ENCODE results near the gene TRAPPC5. TPM values are rescaled to one million over a fixed set of nuclear protein-coding genes. Genes with fewer than 3 reads are reported as not detected.

TRAPPC5 gene
- total and polyA plus RNA-seq, 2 experiments from 2014 or later: 78.3 to 252 TPM

DNA sequence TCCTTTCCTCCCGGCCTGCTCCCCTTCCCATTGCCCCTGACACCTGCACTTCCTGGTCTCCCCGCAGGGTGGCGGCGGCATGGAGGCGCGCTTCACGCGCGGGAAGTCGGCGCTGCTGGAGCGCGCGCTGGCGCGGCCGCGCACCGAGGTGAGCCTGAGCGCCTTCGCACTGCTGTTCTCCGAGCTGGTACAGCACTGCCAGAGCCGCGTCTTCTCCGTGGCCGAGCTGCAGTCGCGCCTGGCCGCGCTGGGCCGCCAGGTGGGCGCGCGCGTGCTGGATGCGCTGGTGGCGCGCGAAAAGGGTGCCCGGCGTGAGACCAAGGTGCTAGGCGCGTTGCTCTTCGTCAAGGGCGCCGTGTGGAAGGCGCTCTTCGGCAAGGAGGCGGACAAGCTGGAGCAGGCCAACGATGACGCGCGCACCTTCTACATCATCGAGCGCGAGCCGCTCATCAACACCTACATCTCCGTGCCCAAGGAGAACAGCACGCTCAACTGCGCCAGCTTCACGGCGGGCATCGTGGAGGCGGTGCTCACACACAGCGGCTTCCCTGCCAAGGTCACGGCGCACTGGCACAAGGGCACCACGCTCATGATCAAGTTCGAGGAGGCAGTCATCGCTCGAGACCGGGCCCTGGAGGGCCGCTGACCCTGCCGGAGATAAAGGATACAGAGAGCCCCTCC, 1.7 kb downstream of the TRAPPC5 start:
- ATAC-seq: peak; percentile 55
- peak; percentile 83 for DNase-seq (ENCODE audit: low spot score)
- H4K20me1 ChIP-seq (replicated peaks; ENCODE audit: insufficient read depth): peaks cover 8% of the 10 kb centered on the region
- H2AFZ ChIP-seq: no peak overlapping the region; the same call in 1 of the 2 replicates
- no peak for TF ChIP-seq ZNF331 (CRISPR knock-in tag; IDR thresholded peaks at IDR 0.05; ENCODE audit: low read depth)
- TF ChIP-seq ZNF114 (CRISPR knock-in tag; IDR thresholded peaks at IDR 0.05): no peak
- TF ChIP-seq, protein P1, sequence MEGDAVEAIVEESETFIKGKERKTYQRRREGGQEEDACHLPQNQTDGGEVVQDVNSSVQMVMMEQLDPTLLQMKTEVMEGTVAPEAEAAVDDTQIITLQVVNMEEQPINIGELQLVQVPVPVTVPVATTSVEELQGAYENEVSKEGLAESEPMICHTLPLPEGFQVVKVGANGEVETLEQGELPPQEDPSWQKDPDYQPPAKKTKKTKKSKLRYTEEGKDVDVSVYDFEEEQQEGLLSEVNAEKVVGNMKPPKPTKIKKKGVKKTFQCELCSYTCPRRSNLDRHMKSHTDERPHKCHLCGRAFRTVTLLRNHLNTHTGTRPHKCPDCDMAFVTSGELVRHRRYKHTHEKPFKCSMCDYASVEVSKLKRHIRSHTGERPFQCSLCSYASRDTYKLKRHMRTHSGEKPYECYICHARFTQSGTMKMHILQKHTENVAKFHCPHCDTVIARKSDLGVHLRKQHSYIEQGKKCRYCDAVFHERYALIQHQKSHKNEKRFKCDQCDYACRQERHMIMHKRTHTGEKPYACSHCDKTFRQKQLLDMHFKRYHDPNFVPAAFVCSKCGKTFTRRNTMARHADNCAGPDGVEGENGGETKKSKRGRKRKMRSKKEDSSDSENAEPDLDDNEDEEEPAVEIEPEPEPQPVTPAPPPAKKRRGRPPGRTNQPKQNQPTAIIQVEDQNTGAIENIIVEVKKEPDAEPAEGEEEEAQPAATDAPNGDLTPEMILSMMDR (conservative IDR thresholded peaks at IDR 0.05; ENCODE audit: low read depth in 2 of 2): peak; percentile 60 to 71
- no peak for TF ChIP-seq EZH2phosphoT487 (IDR thresholded peaks at IDR 0.05; ENCODE audit: unreplicated experiment)
- no peak for TF ChIP-seq JUNB (IDR thresholded peaks at IDR 0.05; ENCODE audit: unreplicated experiment)
- TF ChIP-seq CREB1 (CRISPR knock-in tag; IDR thresholded peaks at IDR 0.05; ENCODE audit: low read depth): no peak
- no peak for TF ChIP-seq NANOG (IDR thresholded peaks at IDR 0.05; ENCODE audit: borderline replicate concordance)
- TF ChIP-seq, protein P2, sequence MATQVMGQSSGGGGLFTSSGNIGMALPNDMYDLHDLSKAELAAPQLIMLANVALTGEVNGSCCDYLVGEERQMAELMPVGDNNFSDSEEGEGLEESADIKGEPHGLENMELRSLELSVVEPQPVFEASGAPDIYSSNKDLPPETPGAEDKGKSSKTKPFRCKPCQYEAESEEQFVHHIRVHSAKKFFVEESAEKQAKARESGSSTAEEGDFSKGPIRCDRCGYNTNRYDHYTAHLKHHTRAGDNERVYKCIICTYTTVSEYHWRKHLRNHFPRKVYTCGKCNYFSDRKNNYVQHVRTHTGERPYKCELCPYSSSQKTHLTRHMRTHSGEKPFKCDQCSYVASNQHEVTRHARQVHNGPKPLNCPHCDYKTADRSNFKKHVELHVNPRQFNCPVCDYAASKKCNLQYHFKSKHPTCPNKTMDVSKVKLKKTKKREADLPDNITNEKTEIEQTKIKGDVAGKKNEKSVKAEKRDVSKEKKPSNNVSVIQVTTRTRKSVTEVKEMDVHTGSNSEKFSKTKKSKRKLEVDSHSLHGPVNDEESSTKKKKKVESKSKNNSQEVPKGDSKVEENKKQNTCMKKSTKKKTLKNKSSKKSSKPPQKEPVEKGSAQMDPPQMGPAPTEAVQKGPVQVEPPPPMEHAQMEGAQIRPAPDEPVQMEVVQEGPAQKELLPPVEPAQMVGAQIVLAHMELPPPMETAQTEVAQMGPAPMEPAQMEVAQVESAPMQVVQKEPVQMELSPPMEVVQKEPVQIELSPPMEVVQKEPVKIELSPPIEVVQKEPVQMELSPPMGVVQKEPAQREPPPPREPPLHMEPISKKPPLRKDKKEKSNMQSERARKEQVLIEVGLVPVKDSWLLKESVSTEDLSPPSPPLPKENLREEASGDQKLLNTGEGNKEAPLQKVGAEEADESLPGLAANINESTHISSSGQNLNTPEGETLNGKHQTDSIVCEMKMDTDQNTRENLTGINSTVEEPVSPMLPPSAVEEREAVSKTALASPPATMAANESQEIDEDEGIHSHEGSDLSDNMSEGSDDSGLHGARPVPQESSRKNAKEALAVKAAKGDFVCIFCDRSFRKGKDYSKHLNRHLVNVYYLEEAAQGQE (IDR thresholded peaks at IDR 0.05; ENCODE audit: unreplicated experiment): no peak
- TF ChIP-seq, protein P3, sequence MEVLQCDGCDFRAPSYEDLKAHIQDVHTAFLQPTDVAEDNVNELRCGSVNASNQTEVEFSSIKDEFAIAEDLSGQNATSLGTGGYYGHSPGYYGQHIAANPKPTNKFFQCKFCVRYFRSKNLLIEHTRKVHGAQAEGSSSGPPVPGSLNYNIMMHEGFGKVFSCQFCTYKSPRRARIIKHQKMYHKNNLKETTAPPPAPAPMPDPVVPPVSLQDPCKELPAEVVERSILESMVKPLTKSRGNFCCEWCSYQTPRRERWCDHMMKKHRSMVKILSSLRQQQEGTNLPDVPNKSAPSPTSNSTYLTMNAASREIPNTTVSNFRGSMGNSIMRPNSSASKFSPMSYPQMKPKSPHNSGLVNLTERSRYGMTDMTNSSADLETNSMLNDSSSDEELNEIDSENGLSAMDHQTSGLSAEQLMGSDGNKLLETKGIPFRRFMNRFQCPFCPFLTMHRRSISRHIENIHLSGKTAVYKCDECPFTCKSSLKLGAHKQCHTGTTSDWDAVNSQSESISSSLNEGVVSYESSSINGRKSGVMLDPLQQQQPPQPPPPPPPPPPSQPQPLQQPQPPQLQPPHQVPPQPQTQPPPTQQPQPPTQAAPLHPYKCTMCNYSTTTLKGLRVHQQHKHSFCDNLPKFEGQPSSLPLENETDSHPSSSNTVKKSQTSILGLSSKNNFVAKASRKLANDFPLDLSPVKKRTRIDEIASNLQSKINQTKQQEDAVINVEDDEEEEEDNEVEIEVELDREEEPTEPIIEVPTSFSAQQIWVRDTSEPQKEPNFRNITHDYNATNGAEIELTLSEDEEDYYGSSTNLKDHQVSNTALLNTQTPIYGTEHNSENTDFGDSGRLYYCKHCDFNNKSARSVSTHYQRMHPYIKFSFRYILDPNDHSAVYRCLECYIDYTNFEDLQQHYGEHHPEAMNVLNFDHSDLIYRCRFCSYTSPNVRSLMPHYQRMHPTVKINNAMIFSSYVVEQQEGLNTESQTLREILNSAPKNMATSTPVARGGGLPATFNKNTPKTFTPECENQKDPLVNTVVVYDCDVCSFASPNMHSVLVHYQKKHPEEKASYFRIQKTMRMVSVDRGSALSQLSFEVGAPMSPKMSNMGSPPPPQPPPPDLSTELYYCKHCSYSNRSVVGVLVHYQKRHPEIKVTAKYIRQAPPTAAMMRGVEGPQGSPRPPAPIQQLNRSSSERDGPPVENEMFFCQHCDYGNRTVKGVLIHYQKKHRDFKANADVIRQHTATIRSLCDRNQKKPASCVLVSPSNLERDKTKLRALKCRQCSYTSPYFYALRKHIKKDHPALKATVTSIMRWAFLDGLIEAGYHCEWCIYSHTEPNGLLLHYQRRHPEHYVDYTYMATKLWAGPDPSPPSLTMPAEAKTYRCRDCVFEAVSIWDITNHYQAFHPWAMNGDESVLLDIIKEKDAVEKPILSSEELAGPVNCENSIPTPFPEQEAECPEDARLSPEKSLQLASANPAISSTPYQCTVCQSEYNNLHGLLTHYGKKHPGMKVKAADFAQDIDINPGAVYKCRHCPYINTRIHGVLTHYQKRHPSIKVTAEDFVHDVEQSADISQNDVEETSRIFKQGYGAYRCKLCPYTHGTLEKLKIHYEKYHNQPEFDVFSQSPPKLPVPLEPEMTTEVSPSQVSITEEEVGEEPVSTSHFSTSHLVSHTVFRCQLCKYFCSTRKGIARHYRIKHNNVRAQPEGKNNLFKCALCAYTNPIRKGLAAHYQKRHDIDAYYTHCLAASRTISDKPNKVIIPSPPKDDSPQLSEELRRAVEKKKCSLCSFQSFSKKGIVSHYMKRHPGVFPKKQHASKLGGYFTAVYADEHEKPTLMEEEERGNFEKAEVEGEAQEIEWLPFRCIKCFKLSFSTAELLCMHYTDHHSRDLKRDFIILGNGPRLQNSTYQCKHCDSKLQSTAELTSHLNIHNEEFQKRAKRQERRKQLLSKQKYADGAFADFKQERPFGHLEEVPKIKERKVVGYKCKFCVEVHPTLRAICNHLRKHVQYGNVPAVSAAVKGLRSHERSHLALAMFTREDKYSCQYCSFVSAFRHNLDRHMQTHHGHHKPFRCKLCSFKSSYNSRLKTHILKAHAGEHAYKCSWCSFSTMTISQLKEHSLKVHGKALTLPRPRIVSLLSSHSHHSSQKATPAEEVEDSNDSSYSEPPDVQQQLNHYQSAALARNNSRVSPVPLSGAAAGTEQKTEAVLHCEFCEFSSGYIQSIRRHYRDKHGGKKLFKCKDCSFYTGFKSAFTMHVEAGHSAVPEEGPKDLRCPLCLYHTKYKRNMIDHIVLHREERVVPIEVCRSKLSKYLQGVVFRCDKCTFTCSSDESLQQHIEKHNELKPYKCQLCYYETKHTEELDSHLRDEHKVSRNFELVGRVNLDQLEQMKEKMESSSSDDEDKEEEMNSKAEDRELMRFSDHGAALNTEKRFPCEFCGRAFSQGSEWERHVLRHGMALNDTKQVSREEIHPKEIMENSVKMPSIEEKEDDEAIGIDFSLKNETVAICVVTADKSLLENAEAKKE (CRISPR knock-in tag; IDR thresholded peaks at IDR 0.05): no peak
- H3F3A ChIP-seq (replicated peaks; ENCODE audit: low read depth): 0 out of 2 replicates have a peak, but pooled peaks cover 3% of the 10 kb centered on the region
- Mint-ChIP-seq H3K36me3 (ENCODE audit: low read depth) (peaks cover 31% of the 10 kb centered on the region), H3K27me3 (ENCODE audit: insufficient read depth, low read depth, poor library complexity) (peaks cover 32% of the 10 kb centered on the region), H3K4me3 (peak overlapping the region; percentile 83), H3K9me3 (no peaks in the 10 kb centered on the region), H3K4me1 (peaks cover 4% of the 10 kb centered on the region; the same call in 2 of the 3 replicates), H3K27ac (peak overlapping the region; percentile 49; the same call in 1 of the 2 replicates)
- no peaks in the 10 kb centered on the region; the same call in 1 of the 2 replicates for H3K27me3 ChIP-seq (ENCODE audit: insufficient read depth)
- H3K79me2 ChIP-seq (replicated peaks; ENCODE audit: insufficient read depth): 0 out of 2 replicates have a peak, but pooled peaks cover 3% of the 10 kb centered on the region
- no peaks in the 10 kb centered on the region; the same call in 1 of the 2 replicates for H3K36me3 ChIP-seq (ENCODE audit: insufficient read depth)
- no peaks in the 10 kb centered on the region for H3K9me2 ChIP-seq (ENCODE audit: insufficient read depth)
- H3K4me2 ChIP-seq: peak overlapping the region; percentile 91
- H3K4me3 ChIP-seq: peak overlapping the region; percentile 92
- peaks cover 7% of the 10 kb centered on the region for H3K4me1 ChIP-seq (ENCODE audit: insufficient read depth)
- H3K27ac ChIP-seq (ENCODE audit: low read depth): peak overlapping the region; percentile 85
